GM08714 (cell line): Measurements from ENCODE around the gene PLXND1.

Source experiments
- H3K4me3 ChIP-seq: fragments of 200-500 bp; sonication (Bioruptor generic); 2 replicates; pipeline ENCODE4 v1.5.1; 2014; ENCODE audit warnings: mild to moderate bottlenecking, low read length, inconsistent platforms
- ZNF274 ChIP-seq: IDR thresholded peaks from 2 replicates; pipeline ENCODE4 v1.6.1; 2012; ENCODE audit warnings: mild to moderate bottlenecking, low read depth, low read length

The PLXND1 gene

DNA sequence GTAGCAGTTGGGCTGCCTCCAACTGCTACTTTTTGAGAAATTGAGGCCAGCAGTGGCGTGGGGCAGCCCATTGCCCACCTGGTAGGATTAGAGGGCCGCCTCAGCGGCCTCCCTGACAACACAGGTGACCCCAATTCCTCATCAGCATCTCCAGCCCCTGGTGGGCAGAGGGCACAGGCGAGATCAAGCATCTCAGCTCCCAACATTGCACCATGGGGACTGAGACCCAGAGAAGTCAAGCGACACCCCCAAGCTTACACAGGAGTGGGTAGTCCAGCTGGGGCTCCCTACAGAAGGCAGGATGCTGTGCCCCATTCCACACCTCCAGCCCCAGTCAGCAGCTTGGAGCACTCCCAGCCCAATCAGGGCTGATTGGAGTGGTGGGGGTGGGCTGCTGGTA, 63.7 kb downstream of the PLXND1 start:
- H3K4me3 ChIP-seq, result no peak overlapping the region
- no peak for TF ChIP-seq ZNF274

- TF ChIP-seq ZNF274, result no peak
- no peak overlapping the region for H3K4me3 ChIP-seq
These were observed 65.5 kb downstream of the PLXND1 start for GRCh38 chr3:129540776-129541516.

DNA sequence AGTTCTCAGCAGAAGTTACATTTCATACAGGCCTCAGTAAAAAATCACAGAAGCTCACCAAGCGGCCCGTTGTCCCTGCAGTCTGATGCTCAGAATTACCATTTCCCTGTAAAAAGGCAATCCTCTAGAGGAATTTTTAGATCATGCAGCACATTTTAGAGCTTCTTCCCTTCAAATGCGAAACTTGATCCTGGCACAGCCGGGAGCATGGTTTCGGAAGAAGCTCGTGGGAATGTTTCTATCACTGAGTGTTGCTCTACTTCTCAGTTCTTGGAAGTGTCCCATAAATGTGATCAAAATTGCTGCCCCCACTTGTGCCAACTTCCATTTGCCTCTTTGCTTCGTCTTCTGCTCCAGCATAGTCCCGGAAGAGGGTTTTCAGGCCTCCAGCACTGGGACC, 67.3 kb downstream of the PLXND1 start:
- H3K4me3 ChIP-seq, result no peak overlapping the region
- no peak for TF ChIP-seq ZNF274

- no peak for TF ChIP-seq ZNF274
- H3K4me3 ChIP-seq, result no peak overlapping the region
These were observed 69.7 kb downstream of the PLXND1 start for GRCh38 chr3:129536804-129537203.

GRCh38 chr3:129536374-129536667, 70.2 kb downstream of the PLXND1 start:
- H3K4me3 ChIP-seq, result no peak overlapping the region
- TF ChIP-seq ZNF274, result no peak

GRCh38 chr3:129535075-129535474, 71.4 kb downstream of the PLXND1 start:
- TF ChIP-seq ZNF274, result no peak
- H3K4me3 ChIP-seq, result no peak overlapping the region

GRCh38 chr3:129534428-129535027, 71.9 kb downstream of the PLXND1 start:
- TF ChIP-seq ZNF274, result no peak
- H3K4me3 ChIP-seq, result no peak overlapping the region

DNA sequence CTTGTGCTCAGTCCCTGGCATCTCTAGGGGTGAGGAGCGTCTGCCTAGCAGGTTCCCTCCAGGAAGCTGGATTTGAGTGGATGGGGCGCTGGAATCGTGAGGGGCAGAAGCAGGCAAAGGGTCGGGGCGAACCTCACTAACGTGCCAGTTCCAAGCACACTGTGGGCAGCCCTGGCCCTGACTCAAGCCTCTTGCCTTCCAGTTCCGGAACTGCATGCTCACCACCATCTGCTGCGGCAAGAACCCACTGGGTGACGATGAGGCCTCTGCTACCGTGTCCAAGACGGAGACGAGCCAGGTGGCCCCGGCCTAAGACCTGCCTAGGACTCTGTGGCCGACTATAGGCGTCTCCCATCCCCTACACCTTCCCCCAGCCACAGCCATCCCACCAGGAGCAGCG, 73.1 kb downstream of the PLXND1 start:
- TF ChIP-seq ZNF274, result no peak

DNA sequence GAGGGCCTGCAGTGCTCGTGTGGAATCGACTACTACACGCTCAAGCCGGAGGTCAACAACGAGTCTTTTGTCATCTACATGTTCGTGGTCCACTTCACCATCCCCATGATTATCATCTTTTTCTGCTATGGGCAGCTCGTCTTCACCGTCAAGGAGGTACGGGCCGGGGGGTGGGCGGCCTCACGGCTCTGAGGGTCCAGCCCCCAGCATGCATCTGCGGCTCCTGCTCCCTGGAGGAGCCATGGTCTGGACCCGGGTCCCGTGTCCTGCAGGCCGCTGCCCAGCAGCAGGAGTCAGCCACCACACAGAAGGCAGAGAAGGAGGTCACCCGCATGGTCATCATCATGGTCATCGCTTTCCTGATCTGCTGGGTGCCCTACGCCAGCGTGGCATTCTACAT, 74.2 kb downstream of the PLXND1 start:
- no peak overlapping the region for H3K4me3 ChIP-seq
- TF ChIP-seq ZNF274, result no peak

More for the DNA sequence above, 73.1 kb downstream of the PLXND1 start:
- no peak overlapping the region for H3K4me3 ChIP-seq

GRCh38 chr3:129531699-129532098, 74.8 kb downstream of the PLXND1 start:
- no peak overlapping the region for H3K4me3 ChIP-seq
- no peak for TF ChIP-seq ZNF274

DNA sequence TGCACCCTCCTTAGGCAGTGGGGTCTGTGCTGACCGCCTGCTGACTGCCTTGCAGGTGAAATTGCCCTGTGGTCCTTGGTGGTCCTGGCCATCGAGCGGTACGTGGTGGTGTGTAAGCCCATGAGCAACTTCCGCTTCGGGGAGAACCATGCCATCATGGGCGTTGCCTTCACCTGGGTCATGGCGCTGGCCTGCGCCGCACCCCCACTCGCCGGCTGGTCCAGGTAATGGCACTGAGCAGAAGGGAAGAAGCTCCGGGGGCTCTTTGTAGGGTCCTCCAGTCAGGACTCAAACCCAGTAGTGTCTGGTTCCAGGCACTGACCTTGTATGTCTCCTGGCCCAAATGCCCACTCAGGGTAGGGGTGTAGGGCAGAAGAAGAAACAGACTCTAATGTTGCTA, 75.7 kb downstream of the PLXND1 start:
- no peak for TF ChIP-seq ZNF274
- H3K4me3 ChIP-seq, result no peak overlapping the region

- H3K4me3 ChIP-seq, result no peak overlapping the region
- no peak for TF ChIP-seq ZNF274
These were observed 76.2 kb downstream of the PLXND1 start for GRCh38 chr3:129530251-129530791.

DNA sequence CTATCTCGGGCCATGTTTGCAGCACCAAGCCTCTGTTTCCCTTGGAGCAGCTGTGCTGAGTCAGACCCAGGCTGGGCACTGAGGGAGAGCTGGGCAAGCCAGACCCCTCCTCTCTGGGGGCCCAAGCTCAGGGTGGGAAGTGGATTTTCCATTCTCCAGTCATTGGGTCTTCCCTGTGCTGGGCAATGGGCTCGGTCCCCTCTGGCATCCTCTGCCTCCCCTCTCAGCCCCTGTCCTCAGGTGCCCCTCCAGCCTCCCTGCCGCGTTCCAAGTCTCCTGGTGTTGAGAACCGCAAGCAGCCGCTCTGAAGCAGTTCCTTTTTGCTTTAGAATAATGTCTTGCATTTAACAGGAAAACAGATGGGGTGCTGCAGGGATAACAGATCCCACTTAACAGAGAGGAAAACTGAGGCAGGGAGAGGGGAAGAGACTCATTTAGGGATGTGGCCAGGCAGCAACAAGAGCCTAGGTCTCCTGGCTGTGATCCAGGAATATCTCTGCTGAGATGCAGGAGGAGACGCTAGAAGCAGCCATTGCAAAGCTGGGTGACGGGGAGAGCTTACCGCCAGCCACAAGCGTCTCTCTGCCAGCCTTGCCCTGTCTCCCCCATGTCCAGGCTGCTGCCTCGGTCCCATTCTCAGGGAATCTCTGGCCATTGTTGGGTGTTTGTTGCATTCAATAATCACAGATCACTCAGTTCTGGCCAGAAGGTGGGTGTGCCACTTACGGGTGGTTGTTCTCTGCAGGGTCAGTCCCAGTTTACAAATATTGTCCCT, 76.9 kb downstream of the PLXND1 start:
- H3K4me3 ChIP-seq, result no peak overlapping the region
- TF ChIP-seq ZNF274, result no peak

DNA sequence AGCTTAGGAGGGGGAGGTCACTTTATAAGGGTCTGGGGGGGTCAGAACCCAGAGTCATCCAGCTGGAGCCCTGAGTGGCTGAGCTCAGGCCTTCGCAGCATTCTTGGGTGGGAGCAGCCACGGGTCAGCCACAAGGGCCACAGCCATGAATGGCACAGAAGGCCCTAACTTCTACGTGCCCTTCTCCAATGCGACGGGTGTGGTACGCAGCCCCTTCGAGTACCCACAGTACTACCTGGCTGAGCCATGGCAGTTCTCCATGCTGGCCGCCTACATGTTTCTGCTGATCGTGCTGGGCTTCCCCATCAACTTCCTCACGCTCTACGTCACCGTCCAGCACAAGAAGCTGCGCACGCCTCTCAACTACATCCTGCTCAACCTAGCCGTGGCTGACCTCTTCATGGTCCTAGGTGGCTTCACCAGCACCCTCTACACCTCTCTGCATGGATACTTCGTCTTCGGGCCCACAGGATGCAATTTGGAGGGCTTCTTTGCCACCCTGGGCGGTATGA, 77.8 kb downstream of the PLXND1 start, which contains the start of gene RHO:
TSS of gene RHO (plus strand) at position 51 of the 512 bp plus-strand sequence. CDS start at position 146, 95 bp downstream.
- TF ChIP-seq ZNF274, result no peak
- H3K4me3 ChIP-seq, result no peak within 1 kb of the TSS
